Ascending aorta (tissue), 2 donors: ENCODE results near the gene TM7SF3. TPM values are rescaled to one million over a fixed set of nuclear protein-coding genes. Genes with fewer than 3 reads are reported as not detected.
"Not testable (repeated sequence)": the region's sequence is repeated elsewhere in the genome, so short reads cannot be mapped to it uniquely, and the experiment has no call there.

ENCODE experiments used
- DNase-seq, 2 donors: peaks; one replicate each; pipeline ENCODE4 v3.0.0-alpha.2; 2019; ENCODE audit warnings: low spot score in 2 of 2
- H3K27ac ChIP-seq, 2 donors: fragments of 200-600 bp; sonication (generic); one replicate each; pipeline ENCODE4 v1.5.1; 2016 to 2017; ENCODE audit warnings: mild to moderate bottlenecking in 1 of 2
- H3K27me3 ChIP-seq: fragments of 200-600 bp; sonication (generic); one replicate; pipeline ENCODE4 v1.5.1; 2017
- H3K36me3 ChIP-seq, 2 donors: fragments of 200-600 bp; sonication (generic); one replicate each; pipeline ENCODE4 v1.5.1; 2016
- H3K4me1 ChIP-seq, 2 donors: fragments of 200-600 bp; sonication (generic); one replicate each; pipeline ENCODE4 v1.5.1; 2016 to 2017; ENCODE audit warnings: mild to moderate bottlenecking in 1 of 2
- H3K4me3 ChIP-seq, 2 donors: fragments of 200-600 bp; sonication (generic); one replicate each; pipeline ENCODE4 v1.5.1; 2016 to 2017; ENCODE audit warnings: mild to moderate bottlenecking in 1 of 2
- H3K9me3 ChIP-seq, 2 donors: fragments of 200-600 bp; sonication (generic); one replicate each; pipeline ENCODE4 v1.5.1; 2016
- intact Hi-C: fragments of 100-400 bp; cut with DNase I; formaldehyde crosslinking; loops from one replicate; pipeline ENCODE4 v1.15.1; 2023
- total RNA-seq: library from RNA; depleted of rRNA; stranded (reverse); fragments of >200 nt; gene quantifications from one replicate; pipeline ENCODE4 v1.1.0, GENCODE V29; 2016
- TF ChIP-seq, protein P1 (sequence below), 3 experiments: fragments of 200-600 bp in 2 of 3; fragments of 450-650 bp in 1 of 3; sonication (generic) in 2 of 3; IDR thresholded peaks; one replicate each; pipeline ENCODE4 v1.5.1; 2016 to 2019; ENCODE audit warnings: antibody characterized with exemption in 3 of 3, mild to moderate bottlenecking in 1 of 3, moderate library complexity in 1 of 3

Gene TM7SF3
- total RNA-seq, 1 donor from 2014 or later, result 213 TPM

DNA sequence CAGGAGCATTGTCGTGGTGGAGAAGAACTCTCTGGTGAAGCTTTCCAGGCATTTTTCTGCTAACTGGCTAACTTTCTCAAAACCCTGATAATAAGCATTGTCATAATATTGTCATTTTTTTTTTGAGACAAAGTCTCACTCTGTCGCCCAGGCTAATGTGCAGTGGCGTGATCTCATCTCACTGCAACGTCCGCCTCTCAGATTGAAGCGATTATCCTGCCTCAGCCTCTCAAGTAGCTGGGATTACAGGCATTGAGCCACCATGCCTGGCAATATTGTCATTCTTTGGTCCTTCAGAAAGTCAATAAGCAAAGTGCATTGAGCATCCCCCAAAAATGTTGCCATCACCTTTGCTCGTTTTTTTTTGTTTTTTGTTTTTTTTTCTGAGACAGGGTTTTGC lies 41.8 kb upstream of the TM7SF3 start:
- H3K4me3 ChIP-seq, result no peak overlapping the region
- no peak for DNase-seq
- H3K9me3 ChIP-seq, result no peaks in the 10 kb centered on the region
- no peaks in the 10 kb centered on the region for H3K27me3 ChIP-seq
- H3K4me1 ChIP-seq, result no peaks in the 10 kb centered on the region
- H3K36me3 ChIP-seq, result no peaks in the 10 kb centered on the region
- no peak overlapping the region for H3K27ac ChIP-seq
- TF ChIP-seq, protein P1, sequence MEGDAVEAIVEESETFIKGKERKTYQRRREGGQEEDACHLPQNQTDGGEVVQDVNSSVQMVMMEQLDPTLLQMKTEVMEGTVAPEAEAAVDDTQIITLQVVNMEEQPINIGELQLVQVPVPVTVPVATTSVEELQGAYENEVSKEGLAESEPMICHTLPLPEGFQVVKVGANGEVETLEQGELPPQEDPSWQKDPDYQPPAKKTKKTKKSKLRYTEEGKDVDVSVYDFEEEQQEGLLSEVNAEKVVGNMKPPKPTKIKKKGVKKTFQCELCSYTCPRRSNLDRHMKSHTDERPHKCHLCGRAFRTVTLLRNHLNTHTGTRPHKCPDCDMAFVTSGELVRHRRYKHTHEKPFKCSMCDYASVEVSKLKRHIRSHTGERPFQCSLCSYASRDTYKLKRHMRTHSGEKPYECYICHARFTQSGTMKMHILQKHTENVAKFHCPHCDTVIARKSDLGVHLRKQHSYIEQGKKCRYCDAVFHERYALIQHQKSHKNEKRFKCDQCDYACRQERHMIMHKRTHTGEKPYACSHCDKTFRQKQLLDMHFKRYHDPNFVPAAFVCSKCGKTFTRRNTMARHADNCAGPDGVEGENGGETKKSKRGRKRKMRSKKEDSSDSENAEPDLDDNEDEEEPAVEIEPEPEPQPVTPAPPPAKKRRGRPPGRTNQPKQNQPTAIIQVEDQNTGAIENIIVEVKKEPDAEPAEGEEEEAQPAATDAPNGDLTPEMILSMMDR (IDR thresholded peaks at IDR 0.05), result no peak
- intact Hi-C loops, result no loop called here

DNA sequence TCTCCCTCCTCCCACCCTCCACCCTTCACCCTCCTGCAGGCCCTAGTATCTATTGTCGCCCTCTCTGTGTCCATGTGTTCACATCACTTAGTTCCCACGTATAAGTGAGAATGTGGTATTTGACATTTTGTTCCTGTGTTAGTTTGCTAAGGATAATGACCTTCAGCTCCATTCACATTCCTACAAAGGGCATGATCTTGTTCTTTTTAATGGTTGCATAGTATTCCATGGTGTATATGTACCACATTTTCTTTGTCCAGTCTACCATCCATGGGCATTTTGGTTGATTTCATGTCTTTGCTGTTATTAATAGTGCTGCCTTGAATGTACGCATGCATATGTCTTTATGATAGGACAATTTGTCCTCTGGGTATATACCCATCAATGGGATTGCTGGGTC lies 38.6 kb upstream of the TM7SF3 start:
- Histone ChIP-seq H3K9me3 (no peaks in the 10 kb centered on the region), H3K27ac (no peak overlapping the region), H3K4me3 (no peak overlapping the region), H3K27me3 (no peaks in the 10 kb centered on the region), H3K4me1 (no peaks in the 10 kb centered on the region), H3K36me3 (no peaks in the 10 kb centered on the region)
- no peak for DNase-seq
- TF ChIP-seq, protein P1 (IDR thresholded peaks at IDR 0.05), result no peak
- intact Hi-C loops, result no loop called here

DNA sequence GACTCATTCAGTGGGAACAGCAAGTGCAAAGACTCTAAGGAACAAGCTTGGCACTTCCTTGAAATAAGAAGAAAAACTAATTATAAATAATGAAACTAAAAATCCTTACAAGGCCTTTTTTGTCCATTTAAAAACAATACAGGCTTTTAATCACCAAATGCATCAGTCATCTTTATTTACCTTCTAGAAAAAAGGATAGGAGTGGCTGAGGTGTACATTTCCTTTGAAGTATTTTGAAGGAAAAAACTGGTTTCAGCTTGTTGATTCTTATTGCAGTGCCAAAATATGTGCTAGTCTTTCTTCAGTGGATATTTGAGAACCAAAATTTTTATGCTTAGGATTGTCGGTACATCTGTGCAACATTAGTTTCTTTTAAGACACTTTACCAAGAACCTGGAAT lies 38.0 kb upstream of the TM7SF3 start:
- H3K27me3 ChIP-seq, result no peaks in the 10 kb centered on the region
- H3K9me3 ChIP-seq, result no peaks in the 10 kb centered on the region
- H3K4me1 ChIP-seq, result no peaks in the 10 kb centered on the region
- TF ChIP-seq, protein P1 (IDR thresholded peaks at IDR 0.05), result no peak
- H3K4me3 ChIP-seq, result no peak overlapping the region
- no peak for DNase-seq
- no peak overlapping the region for H3K27ac ChIP-seq
- no peaks in the 10 kb centered on the region for H3K36me3 ChIP-seq
- intact Hi-C loops, result no loop called here

DNA sequence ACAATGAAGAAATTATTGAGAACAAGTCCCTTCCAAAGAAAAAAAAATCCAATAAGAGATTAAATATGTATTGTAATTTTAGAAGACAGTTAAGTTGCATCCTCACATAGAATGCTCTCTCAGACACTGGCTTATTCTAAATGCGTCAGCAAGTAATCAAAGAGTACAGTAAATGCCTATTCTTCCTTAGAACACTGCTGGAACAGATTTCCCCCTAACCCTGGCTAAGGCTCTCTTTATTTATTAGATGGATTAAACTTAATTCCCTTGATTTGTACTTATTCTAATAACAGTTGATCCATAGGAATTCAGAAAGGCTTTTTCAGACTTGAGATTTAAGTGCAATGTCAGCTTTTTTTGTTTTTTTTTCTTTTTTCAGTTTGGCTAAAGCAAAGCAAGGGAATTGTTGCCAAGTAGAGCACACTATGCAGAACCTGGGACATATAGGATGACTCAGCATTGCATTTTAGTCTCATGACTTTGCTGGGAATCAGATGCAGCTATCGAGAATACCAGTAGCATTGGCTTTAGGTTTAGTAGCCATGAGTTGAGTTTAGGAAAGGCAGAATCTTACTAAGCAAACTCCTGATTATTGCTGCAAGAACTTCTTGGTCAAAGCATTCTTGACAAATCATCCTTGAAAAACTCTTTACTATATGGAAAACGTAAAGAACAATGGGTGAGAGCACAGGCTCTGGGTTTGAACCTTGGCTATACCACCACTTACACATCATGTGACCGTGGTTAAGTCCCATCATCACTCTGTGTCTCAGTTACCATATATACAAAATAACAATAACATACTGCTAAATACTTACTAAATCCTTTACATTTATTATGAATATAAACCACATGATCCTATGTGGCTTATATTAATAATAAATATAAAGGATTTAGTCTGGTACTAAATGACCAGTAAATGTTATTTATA lies 34.9 kb upstream of the TM7SF3 start:
- no peak overlapping the region for H3K4me3 ChIP-seq
- H3K27me3 ChIP-seq, result no peaks in the 10 kb centered on the region
- no peak for DNase-seq
- no peaks in the 10 kb centered on the region for H3K36me3 ChIP-seq
- no peaks in the 10 kb centered on the region for H3K9me3 ChIP-seq
- TF ChIP-seq, protein P1 (IDR thresholded peaks at IDR 0.05), result no peak
- H3K4me1 ChIP-seq, result no peaks in the 10 kb centered on the region
- intact Hi-C loops, result no loop called here
- no peak overlapping the region for H3K27ac ChIP-seq

DNA sequence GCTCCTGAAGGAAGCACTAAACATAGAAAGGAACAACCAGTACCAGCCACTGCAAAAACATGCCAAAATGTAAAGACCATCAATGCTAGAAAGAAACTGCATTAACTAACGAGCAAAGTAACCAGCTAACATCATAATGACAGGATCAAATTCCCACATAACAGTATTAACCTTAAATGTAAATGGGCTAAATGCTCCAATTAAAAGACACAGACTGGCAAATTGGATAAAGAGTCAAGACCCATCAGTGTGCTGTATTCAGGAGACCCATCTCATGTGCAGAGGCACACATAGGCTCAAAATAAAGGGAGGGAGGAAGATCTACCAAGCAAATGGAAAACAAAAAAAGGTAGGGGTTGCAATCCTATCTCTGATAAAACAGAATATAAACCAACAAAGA lies 27.8 kb upstream of the TM7SF3 start:
- H3K27ac ChIP-seq, H3K27me3 ChIP-seq, DNase-seq, H3K4me3 ChIP-seq, H3K4me1 ChIP-seq, H3K36me3 ChIP-seq, intact Hi-C loops: not testable (repeated sequence)
- H3K9me3 ChIP-seq, result peaks cover 0 to 18% of the 10 kb centered on the region in 2 donors

DNA sequence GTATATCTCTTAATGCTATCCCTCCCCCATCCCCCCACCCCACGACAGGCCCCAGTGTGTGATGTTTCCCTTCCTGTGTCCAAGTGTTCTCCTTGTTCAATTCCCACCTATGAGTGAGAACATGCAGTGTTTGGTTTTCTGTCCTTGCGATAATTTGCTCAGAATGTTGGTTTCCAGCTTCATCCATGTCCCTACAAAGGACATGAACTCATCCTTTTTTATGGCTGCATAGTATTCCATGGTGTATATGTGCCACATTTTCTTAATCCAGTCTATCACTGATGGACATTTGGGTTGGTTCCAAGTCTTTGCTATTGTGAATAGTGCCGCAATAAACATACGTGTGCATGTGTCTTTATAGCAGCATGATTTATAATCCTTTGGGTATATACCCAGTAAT lies 26.5 kb upstream of the TM7SF3 start:
- H3K4me1 ChIP-seq, H3K27ac ChIP-seq, H3K36me3 ChIP-seq, intact Hi-C loops, DNase-seq, H3K4me3 ChIP-seq, H3K27me3 ChIP-seq: not testable (repeated sequence)
- H3K9me3 ChIP-seq, result peaks cover 0 to 18% of the 10 kb centered on the region in 2 donors
